Stimulated activated CD8-positive, alpha-beta memory T cell treated with anti-CD3 and anti-CD28 coated beads, Interleukin-7, amount 100 ng/mL, for 24 hours (primary cell): ENCODE results near the gene VANGL2.

Experiments used
- DNase-seq: peaks from one replicate; pipeline ENCODE4 v3.0.0-alpha.2; 2020; ENCODE audit warnings: low read depth

The VANGL2 gene

DNA sequence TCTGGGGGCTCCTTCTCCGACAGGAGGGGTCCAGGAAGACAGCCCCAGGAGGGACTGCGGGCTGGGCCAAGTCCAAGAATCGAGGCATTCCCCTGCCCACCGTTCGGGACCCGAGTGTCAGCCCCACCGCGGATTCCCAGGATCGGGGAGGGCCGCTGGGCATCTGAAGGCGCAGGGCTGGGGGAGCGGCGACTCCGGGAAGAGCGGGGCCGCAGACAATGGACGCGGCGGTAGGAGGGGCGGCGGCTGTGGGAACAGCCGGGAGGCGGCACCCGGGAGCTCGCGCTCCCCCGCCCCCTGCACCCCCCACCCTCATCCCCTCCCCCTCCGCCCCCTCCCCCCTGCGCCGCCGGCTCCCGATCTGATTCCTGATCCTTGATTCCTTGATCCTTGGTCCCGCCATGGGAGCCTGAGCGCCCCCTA, at the start of gene VANGL2:
Gene VANGL2, plus strand, starts transcription at position 342 of the 423 bp plus-strand sequence. CDS start 15,274 bp downstream, outside the sequence.
- no peak for DNase-seq

DNA sequence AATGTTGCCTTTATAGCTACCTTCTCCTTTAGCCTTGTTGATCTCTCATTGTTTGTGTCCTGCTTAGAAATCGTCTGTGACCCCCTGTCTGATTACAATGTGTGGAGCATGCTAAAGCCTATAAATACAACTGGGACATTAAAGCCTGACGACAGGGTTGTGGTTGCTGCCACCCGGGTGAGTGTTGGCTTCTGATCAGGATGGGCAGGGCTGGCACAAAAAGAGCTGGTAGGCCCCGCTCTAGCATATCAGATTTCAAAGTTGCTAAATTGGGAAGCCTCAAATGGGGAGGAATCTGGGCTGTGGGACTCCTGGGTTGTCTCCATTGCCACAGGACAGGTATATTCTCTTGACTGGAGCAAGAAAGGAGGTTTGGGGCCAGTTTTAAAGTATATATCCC, 48.7 kb upstream of the VANGL2 start:
- DNase-seq, result no peak

DNA sequence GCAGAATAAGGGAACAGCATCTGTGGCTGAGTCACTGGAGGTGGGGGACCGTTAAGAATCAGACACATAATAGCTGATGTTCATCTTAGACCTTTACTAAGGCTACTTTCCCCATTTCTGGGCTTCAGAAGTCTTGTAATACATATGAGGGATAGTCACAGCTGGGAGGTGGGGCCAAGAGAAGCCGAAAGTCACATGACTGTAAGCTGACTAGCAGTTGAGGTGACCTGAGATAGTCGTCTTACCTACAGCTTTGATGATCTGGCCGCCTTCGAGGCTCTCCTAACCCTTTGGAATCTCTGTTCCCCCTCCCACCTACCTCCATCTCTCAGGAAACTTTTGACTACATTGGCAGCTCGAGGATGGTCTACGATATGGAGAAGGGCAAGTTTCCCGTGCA, 47.8 kb upstream of the VANGL2 start:
- DNase-seq, result no peak

DNA sequence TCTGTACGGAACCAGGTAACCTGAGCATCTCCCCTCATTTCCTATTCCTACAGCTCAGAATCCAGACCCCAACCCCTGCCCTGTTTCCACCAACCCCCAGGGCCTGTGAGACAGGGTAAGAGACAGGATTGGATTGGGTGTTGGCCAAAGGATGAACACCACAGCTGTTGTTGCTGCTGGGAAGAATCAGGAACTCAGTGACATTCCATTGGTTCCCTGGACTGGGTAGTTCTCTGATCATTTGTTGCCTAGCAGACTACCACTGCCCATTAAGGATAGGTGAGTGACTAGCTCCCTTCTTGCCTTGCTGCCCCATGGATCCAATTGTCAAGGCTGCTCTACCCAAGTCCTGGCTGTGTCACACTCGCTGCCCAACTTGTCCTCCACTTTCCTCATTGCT, 47.1 kb upstream of the VANGL2 start:
- DNase-seq, result no peak

DNA sequence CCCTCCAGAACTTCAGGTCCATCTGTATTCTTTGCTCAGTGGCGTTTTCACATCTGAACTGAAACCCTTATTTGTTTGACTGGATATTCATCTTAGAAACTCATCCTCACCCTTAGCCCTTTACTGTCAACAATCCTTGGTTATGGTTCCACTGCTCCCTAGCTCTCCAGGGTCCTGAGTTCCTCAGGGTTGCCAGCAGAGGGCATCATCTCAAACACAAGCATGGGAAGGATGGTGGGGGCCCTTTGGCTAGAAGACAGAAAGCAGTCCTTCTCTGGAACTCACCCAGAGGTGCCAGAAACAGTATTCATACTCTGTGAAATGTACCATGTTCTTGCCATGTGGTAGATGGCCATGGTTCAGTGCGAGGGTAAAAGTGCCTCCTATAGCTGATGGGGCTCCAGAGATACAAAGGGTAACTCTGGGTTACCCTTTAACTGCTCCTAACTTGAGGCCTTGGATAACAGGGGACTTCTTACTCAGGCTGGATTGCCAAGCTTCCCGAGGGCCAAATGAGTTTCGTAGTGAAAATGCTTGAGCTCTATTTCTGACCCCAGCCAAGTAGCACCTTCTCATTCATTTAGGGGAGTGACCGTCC, 45.9 kb upstream of the VANGL2 start:
- DNase-seq, result no peak

DNA sequence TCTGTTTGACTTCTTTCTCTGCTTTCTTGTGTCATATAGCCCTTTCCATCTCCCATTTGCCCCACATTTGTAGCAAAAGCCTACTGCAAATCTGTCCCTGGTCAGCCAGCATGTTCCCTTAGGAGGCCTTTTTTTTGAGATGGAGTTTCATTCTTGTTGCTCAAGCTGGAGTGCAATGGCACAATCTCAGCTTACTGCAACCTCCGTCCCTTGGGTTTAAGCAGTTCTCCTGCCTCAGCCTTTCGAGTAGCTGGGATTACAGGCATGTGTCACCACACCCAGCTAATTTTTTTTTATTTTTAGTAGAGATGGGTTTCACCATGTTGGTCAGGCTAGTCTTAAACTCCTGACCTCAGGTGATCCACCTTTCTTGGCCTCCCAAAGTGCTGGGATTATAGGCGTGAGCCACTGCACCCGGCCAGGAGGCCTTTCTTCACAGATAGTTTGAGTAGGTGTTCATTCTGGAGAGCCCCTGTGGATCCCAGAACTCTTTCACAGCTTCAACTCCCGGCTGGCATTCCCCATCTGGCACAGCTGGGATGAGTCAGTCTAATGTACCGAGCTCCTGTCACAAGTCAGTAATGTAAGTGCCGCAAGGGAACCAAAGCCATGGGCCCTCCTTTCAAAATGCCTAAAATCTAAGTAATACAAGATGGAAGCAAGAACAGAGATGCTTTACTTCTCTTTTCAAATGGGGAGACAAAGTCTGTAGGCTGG, 42.9 kb upstream of the VANGL2 start:
- no peak for DNase-seq

DNA sequence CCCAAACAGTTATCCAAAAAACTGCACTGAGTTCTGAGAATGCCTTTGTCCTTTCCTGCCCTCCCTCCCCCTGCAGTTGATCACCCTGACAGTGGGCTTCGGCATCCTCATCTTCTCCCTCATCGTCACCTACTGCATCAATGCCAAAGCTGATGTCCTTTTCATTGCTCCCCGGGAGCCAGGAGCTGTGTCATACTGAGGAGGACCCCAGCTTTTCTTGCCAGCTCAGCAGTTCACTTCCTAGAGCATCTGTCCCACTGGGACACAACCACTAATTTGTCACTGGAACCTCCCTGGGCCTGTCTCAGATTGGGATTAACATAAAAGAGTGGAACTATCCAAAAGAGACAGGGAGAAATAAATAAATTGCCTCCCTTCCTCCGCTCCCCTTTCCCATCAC, 42.3 kb upstream of the VANGL2 start:
- no peak for DNase-seq

DNA sequence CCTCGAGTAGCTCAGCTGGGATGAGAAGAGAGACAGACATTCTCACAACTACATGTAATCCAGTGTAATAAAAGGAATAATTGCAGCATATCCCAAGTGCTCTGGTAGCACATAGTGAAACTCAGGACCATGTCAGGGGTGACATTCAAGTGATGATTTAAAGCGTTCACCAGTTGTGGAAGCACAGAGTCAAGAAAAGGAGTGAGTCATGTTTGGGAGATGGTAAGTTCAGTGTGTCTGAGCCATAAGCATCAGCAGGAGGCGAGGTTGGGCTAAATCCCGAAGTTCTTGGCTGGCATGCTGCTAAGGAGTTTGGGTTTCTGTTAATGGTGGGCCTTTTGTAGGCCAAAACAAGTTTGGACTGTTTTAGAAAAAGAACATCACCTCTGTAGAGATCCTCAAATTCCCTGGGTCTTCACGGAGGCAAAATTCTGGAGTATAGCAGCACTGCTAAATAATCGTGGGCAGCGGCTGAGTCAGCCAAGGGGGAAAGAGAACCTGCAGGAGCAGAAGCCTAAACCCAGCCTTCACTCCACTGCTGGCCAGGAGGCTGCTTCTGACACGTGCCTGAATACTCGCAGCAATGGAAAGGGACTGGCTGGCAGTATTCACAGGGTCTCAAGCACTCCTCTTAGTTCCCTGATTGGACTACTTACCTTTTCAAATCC, 40.7 kb upstream of the VANGL2 start:
- no peak for DNase-seq

DNA sequence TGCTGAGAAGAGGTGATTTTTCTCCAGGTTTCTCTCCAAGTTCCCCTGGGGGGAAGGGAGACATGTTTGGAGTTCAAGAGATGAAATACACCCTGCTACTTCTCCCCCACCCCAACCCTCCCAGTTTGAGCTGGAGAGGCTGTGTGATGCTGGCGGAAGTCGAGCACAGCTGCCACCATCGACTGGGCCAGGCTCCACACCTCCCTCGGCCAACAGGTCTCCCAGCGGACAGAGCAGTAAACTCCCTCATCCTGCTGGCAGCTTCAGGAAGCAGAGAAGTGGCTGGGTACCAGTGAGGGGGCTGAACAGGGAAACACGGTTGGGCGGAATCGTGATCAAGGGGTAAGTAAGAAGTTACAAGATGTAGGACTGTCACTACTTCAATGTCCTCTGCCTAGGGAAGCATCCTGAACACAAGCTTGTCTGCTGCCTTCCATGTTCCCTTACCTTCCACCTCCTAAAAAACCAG, 40.1 kb upstream of the VANGL2 start:
- no peak for DNase-seq

DNA sequence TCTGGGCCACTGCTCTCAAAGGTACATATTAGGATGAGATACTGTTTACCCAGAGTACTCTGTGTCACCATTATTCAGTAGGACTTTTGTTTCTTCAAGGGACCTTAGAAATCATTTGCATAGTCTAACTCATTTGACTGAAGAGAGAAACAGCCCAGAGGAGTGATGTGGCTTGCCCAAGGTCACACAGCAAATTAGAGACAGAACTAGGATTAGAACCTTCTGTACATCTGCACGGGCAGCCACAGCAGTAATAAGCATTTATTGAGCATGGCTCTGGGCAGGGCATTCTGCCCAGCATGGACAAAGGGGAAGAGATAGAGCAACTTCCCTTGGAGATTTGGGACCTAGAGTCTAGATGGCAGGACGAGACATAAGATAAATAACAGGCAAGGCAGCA, 39.2 kb upstream of the VANGL2 start:
- DNase-seq, result no peak

DNA sequence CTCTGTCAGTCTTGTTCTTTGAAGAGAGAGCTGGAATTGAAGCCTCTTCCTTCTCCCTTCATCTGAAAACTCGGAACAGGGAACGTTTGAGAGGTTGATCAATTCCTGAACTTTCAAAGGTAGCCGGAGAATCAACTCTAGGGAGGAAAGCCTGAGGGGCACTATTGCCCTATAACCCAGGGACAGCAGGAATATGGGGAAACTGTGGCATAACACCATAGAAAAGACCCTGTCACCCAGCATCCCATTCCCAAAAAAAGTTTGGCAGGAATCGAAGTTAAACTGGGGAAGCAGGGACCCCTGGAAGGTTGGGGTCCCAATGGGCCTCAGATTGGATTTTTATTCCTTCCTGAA, 38.6 kb upstream of the VANGL2 start:
- DNase-seq, result no peak

DNA sequence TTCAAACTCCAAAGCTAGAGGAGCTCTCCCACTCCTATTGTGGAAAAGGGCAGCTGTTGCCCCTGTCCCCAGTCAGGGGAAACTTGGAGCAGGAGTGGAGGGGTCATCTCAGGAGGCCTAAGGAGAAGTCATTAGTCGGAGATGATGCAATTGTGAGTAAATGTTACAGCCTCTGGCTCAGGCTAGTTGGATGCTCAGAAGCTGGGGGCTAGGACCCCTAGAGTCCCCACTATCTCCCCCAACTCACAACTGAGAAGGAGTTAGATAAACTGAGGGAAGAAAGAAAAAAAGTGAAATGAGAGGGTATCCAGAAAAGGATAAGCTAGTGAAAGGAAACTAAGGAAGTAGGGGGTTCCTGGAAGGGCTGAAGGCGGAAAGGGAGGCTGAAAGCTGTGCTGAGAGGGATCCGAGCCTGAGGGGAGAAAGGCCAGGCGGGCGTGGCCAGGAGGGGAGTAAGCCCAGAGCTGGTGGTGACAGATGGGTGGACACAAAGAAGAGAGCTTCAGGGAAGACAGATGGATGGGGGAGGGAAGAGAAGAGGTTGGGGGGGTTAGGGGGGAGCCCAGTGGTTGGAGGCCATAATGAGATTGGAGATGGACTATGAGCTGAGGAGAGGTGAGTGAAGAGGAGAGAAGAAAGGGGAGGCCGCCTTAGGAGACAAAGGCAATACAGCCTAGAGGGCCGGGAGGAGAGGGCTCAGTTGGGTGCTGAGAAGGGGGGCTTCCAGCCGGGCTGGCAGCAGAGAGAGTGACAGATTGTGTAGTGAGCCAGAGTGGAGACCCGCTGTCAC, 38.0 kb upstream of the VANGL2 start:
- DNase-seq, result no peak

DNA sequence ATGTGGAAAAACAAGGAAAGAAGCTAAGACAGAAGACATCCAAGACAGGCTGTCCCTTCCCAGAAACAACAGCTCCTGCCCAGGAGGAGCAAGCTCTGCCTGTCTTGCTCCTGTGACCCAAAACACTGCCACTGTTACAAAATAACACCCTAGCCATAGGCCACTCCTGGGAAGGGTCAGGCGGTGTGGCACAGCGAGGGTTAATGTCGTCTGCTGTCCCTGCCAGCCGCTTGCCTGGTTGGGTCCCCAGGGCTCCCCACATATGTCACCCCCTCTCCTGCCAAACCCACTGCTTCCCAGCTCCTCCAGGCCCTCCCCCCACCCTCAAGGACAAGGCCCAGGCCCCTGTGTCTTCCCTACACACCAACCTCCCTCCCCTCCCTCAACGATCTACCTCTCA, 37.4 kb upstream of the VANGL2 start:
- no peak for DNase-seq

DNA sequence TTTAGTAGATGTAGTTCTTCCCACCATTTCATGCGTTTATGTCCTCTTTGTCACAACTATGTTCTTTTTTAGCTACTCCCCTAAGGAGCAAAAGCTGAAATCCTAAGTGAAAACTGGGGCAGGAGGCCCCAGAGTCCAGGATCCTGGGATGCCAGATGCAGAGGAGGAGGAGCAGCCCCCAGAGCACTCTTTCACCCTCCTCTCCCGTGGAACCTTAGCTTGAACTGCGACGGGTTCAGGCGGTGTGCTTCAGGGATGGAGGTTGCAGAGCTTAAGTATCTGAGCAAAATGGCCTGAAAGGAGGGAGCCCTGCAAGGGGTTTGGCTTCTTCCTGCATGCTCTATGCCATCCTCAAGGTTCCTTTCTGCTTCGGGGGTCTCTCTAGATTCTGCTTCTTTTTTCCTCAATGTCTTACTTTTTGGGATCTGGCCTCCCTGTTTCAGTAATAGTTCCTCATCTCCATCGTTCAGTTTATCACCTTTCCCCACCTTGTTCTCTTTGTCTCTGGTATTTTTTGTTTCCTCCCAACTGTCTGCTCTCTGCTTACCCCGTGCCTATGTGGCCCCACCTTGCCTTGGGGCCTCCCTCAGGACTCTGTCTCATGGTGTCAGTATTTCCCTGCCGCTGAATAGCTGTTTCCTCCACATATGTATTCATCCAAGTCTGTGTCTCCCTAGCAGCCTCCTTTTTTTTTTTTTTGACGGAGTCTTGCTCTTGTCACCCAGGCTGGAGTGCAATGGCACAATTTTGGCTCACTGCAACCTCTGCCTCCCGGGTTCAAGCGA, 36.2 kb upstream of the VANGL2 start:
- DNase-seq, result no peak

DNA sequence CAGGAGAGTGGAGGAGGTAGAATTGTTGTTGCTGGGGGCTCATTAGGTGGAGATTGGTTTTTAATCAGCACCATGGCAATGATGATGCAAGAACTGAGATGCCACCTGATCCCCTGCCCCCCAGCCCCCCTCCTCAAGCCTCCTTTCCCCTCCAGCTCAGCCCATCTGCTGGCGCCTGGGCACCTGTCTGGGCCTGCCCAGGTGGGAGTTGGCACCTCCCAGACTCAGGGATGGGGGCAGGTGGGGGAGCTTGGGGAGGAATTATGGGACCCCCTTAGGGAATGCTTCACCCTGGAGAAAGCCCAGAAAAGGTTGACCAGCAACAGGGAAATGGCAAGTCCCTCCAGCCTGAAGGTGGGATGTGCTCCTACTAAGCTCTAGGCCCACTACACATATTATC, 35.0 kb upstream of the VANGL2 start:
- DNase-seq, result no peak

DNA sequence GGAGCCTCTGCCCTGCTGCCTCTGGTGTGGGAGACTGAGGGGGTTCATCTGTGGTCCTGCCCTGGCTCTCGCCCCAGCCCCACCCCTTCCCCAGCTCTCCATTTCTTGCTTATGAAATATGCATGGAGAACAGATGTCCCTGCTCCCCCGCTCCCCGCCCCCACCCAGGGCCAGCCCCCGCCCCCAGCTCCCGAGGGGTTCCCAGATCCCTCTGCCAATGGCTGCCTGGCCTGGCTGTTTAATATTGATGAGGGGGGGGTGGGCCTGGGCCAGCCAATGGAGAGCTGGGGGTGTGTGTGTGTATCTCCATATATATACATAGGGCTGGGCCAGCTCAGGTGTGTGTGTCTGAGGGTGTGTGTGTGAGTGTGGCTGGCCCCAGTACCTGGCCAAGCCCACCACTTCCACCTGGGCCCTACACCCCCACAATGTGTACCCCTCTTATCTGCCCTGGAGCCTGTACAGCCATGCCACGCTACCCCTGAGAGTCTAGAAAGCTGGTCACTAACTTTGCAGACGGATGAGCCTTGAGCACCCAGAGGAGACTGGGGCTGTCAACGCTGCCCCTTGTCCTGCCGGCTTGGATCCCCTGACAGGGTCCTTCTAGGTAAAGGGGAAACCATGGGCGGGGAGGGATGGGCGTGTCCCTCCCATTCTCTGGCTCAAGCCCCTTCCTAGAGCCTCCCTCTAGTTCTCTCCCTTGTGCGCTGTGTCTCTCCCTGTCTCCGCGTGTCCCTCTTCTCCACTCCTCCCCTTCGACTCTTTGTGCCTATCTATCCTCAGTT, 33.4 kb upstream of the VANGL2 start, which contains the start of gene NHLH1:
Gene NHLH1, plus strand, starts transcription at position 341 of the 785 bp plus-strand sequence. CDS start 3,661 bp downstream, outside the sequence.
- DNase-seq, result no peak

DNA sequence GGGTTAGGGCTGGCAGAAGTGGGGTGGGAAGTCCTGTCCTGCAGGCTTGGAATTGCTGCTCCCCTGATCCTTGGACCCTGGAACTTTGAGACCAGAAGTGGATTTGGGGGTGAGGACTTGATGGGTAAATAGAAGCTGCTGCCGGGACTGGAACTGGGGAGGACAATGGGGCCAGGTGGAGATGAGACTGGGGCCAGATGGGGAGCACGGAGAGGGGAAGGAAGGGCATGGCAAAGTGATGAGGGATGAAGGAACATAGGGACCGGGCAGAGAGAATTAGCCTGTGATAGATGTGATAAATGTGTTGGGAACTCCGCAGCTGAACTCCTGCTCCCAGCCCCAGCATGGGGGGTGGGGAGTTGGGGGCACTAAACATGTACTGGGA, 32.9 kb upstream of the VANGL2 start:
- DNase-seq, result no peak

DNA sequence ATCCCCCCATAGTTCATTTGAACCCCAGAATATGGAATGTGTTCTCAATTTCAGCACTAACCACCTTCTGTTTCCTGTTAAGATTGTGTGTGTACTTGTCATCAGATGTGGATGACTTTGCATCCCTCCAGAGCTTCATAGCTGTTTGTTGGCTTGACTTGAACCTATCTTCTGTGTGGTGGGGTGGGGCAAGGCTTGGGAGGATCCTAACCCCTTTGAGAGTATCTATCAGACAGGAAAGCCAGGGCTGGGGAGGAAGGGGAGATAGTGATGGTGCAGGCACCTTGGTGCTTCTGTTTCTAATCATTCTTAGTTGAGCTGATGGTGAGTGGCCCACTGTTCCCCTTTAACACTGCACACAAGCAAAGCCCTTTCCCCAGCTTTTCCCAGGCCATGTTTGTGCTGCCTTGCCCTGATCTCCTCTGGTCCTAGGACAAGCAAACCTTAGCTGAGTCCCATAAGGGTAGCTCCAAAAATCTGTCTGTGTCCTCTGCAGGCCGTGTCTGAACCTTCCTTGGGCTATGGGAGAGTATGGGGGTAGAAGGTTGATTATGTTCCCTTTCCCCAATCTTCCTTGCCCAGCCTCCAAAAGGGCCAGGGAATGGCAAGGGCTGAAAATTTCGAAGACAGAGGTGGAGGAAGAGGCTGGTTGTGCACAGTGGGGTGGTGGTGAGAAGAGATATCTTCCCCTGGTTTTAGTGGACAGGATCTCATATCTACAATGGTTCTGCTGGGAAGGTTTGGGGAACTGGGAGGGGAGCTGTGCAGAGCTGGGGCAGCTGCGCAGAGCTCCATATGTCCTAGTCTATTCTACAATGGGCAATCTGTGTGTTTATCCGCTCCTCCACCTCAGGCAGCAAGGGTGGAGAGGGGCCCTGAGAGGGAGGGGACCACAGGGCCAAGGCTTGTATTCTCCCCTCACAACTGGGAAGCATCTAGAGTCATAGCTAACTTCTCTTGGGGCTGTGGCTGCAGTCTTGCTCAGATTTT, 32.1 kb upstream of the VANGL2 start:
- DNase-seq, result no peak

DNA sequence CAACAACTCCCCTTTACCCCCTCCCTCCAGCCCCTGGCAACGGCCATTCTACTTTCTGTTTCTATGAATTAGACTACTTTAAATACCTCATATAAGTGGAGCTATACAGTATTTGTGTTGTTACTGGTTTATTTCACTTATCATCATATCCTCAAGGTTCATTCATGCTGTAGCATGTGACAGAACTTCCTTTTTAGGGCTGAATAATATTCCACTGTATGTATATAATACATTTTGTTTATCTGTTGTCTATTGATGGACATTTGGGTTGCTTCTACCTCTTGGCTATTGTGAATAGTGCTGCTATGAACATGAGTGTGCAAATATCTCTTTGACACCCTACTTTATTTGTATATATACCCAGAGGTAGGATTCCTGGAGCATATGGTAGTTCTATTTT, 31.3 kb upstream of the VANGL2 start:
- no peak for DNase-seq
